B cell (primary cell): ENCODE data around the gene RARA. TPM values are rescaled to one million over a fixed set of nuclear protein-coding genes. Genes with fewer than 3 reads are reported as not detected.

Experiments
- ATAC-seq: fragments of 200-7000 bp; cut with Tn5 transposase; one replicate; pipeline ENCODE4 v1.10.0; 2021; ENCODE audit warnings: low read depth, mild to moderate bottlenecking, moderate number of reproducible peaks, moderate library complexity
- CTCF ChIA-PET: fragments of 350-600 bp; sonication (Branson Sonifier 250); formaldehyde crosslinking; loops from one replicate; lab custom pipeline; 2021; ENCODE audit warnings: antibody characterized with exemption, inconsistent platforms; lab: Charles Lee
- POLR2A ChIA-PET: fragments of 350-600 bp; sonication (Branson Sonifier 250); formaldehyde crosslinking; loops from one replicate; lab custom pipeline; 2021; ENCODE audit warnings: antibody characterized with exemption; lab: Charles Lee
- DNase-seq: peaks from one replicate; pipeline ENCODE4 v3.0.0; 2013
- H2AFZ ChIP-seq: 2 replicates; pipeline ENCODE4 v1.6.1; 2012; ENCODE audit warnings: mild to moderate bottlenecking, low read depth, low read length; ENCODE audit not compliant: insufficient read depth, poor library complexity, severe bottlenecking
- H3K27ac ChIP-seq, 2 donors: 1 replicate in 1 of 2; 2 replicates in 1 of 2; pipeline ENCODE4 v1.5.1; 2012 to 2013; ENCODE audit warnings: low read length in 2 of 2, mild to moderate bottlenecking in 2 of 2, moderate library complexity in 1 of 2
- H3K27me3 ChIP-seq, 4 experiments: fragments of 200-600 bp in 1 of 4; sonication (generic) in 1 of 4; replicated peaks in 1 of 4; 1 replicate in 2 of 4; 2 replicates in 2 of 4; pipeline versions ENCODE4 v1.6.1 to v1.7.0; 2013 to 2016; ENCODE audit warnings: low read length in 3 of 4, mild to moderate bottlenecking in 2 of 4, mixed read lengths in 1 of 4, moderate library complexity in 1 of 4; ENCODE audit not compliant: insufficient read depth in 4 of 4, control insufficient read depth in 3 of 4; ENCODE audit errors: control extremely low read depth in 1 of 4
- H3K36me3 ChIP-seq, 2 experiments: replicated peaks in 1 of 2; 1 replicate in 1 of 2; 2 replicates in 1 of 2; pipeline versions ENCODE4 v1.6.1 to v1.7.1; 2013; ENCODE audit warnings: low read length in 1 of 2; ENCODE audit not compliant: insufficient read depth in 2 of 2, control insufficient read depth in 1 of 2; ENCODE audit errors: control extremely low read depth in 1 of 2, extremely low read depth in 1 of 2
- H3K4me1 ChIP-seq, 2 donors: fragments of 200-600 bp in 1 of 2; sonication (generic) in 1 of 2; 1 replicate in 1 of 2; 2 replicates in 1 of 2; pipeline versions ENCODE4 v1.5.1 to v1.6.1; 2013 to 2017; ENCODE audit warnings: low read length in 2 of 2; ENCODE audit not compliant: control insufficient read depth in 2 of 2, insufficient read depth in 2 of 2
- H3K4me2 ChIP-seq: replicated peaks from 2 replicates; pipeline ENCODE3; 2012; ENCODE audit warnings: mild to moderate bottlenecking, low read depth, low read length; ENCODE audit not compliant: poor library complexity, severe bottlenecking
- H3K4me3 ChIP-seq, 5 experiments: fragments of 200-600 bp in 1 of 5; sonication (generic) in 1 of 5; 1 replicate in 3 of 5; 2 replicates in 2 of 5; pipeline versions ENCODE4 v1.5.1 to v1.7.0; 2011 to 2016; ENCODE audit warnings: low read length in 4 of 5, mild to moderate bottlenecking in 4 of 5, low read depth in 2 of 5, control low read depth in 1 of 5, moderate library complexity in 1 of 5; ENCODE audit not compliant: insufficient read depth in 1 of 5; ENCODE audit errors: control extremely low read depth in 1 of 5, extremely low read depth in 1 of 5
- H3K79me2 ChIP-seq: fragments of 200-600 bp; sonication (generic); one replicate; pipeline ENCODE4 v1.6.0; 2016; ENCODE audit warnings: low read length; ENCODE audit not compliant: control insufficient read depth, insufficient read depth
- H3K9ac ChIP-seq: fragments of 200-600 bp; sonication (generic); 2 replicates; pipeline ENCODE4 v1.6.1; 2017; ENCODE audit warnings: mild to moderate bottlenecking, low read length, moderate library complexity
- H3K9me3 ChIP-seq, 3 donors: one replicate each; pipeline versions ENCODE4 v1.6.1 to v1.7.1; 2013; ENCODE audit warnings: low read length in 2 of 3; ENCODE audit not compliant: control insufficient read depth in 2 of 3, insufficient read depth in 1 of 3; ENCODE audit errors: control extremely low read depth in 1 of 3
- H4K20me1 ChIP-seq: 2 replicates; pipeline ENCODE4 v1.6.0; 2012; ENCODE audit warnings: mild to moderate bottlenecking, low read length; ENCODE audit not compliant: insufficient read depth, control insufficient read depth, poor library complexity, severe bottlenecking
- H3K27ac Mint-ChIP-seq: one replicate; pipeline ENCODE4 v1.8.0; 2021; ENCODE audit warnings: mixed read lengths
- H3K27me3 Mint-ChIP-seq: one replicate; pipeline ENCODE4 v1.8.0; 2021; ENCODE audit warnings: mixed read lengths
- H3K4me1 Mint-ChIP-seq: one replicate; pipeline ENCODE4 v1.8.0; 2021; ENCODE audit warnings: mixed read lengths
- H3K4me3 Mint-ChIP-seq: one replicate; pipeline ENCODE4 v1.8.0; 2021; ENCODE audit warnings: mixed read lengths
- H3K9me3 Mint-ChIP-seq: one replicate; pipeline ENCODE4 v1.8.0; 2022; ENCODE audit warnings: mixed read lengths; ENCODE audit not compliant: insufficient read depth
- CTCF ChIP-seq: fragments of 200-600 bp; IDR thresholded peaks from one replicate; pipeline ENCODE4 v1.8.0; 2022; ENCODE audit warnings: antibody characterized with exemption, mild to moderate bottlenecking
- EZH2 ChIP-seq: IDR thresholded peaks from 2 replicates; pipeline ENCODE4 v1.6.1; 2012; ENCODE audit warnings: borderline replicate concordance, low read depth, mild to moderate bottlenecking, moderate library complexity, low read length; ENCODE audit not compliant: insufficient read depth, poor library complexity, severe bottlenecking
- WGBS: methylation state at CpG from one replicate; pipeline ENCODE4 v1.1.5; 2013; ENCODE audit warnings: missing lambda C conversion rate; ENCODE audit not compliant: insufficient coverage; 5-methylcytosine and 5-hydroxymethylcytosine counted together
- intact Hi-C: fragments of 100-400 bp; cut with micrococcal nuclease; formaldehyde crosslinking; loops from one replicate; pipeline ENCODE4 v1.10.0; 2022
- polyA plus RNA-seq: library from polyadenylated mRNA; depleted of rRNA; stranded (reverse); fragments of >200 nt; gene quantifications from 2 replicates; pipeline ENCODE4 v1.2.3, GENCODE V29; 2012
- total RNA-seq, 2 donors: library from RNA; stranded (reverse); fragments of 120-200 nt in 1 of 2; gene quantifications; 1 replicate in 1 of 2; 2 replicates in 1 of 2; pipeline versions ENCODE4 v1.2.3 to v1.2.4, GENCODE V29; 2013 to 2022

RARA gene
- total and polyA plus RNA-seq, 2 donors (not counting 1 experiment from before 2014, with no cell fraction given): 20.7 to 86.2 TPM

GRCh38 chr17:40290629-40291280, 18.2 kb upstream of the RARA start:
- ChIA-PET CTCF (interaction anchor here (1.0 to 30.5 kb wide), 11 partner anchors 9 to 277 kb away, joined by 3 to 871 read pairs (median 6); partner anchors contain the start of genes GJD3 and WIPF2), POLR2A (interaction anchor here (0.6 kb wide), 1 partner anchor 81 kb away, joined by 4 read pairs; no protein-coding TSS in a partner anchor)
- peak; percentile 58 for TF ChIP-seq CTCF
- no peak for TF ChIP-seq EZH2
- H3K4me3 Mint-ChIP-seq: no peak overlapping the region
- H3K27ac ChIP-seq: no peak overlapping the region
- H3K4me1 ChIP-seq: peaks cover 9 to 11% of the 10 kb centered on the region in 2 donors
- no peak overlapping the region for H2AFZ ChIP-seq
- DNase-seq: peak; percentile 70
- H3K4me3 ChIP-seq: no peak overlapping the region
- peak overlapping the region; percentile 5 for H3K27ac Mint-ChIP-seq
- H3K36me3 ChIP-seq: no peaks in the 10 kb centered on the region
- no peak for ATAC-seq
- peaks cover 13% of the 10 kb centered on the region for H3K4me1 Mint-ChIP-seq
- H3K27me3 Mint-ChIP-seq: no peaks in the 10 kb centered on the region
- H4K20me1 ChIP-seq: no peaks in the 10 kb centered on the region
- WGBS: 100% methylated on average over 1 of the region's 4 CpGs
- H3K9me3 Mint-ChIP-seq: no peaks in the 10 kb centered on the region
- H3K27me3 ChIP-seq: no peaks in the 10 kb centered on the region
- H3K9ac ChIP-seq: no peak overlapping the region
- intact Hi-C loops: loop anchor here (1.0 kb wide), 2 partner anchors 89 to 277 kb away; no protein-coding TSS in a partner anchor
- H3K9me3 ChIP-seq: no peaks in the 10 kb centered on the region
- no peak overlapping the region for H3K4me2 ChIP-seq
- no peaks in the 10 kb centered on the region for H3K79me2 ChIP-seq

- Histone ChIP-seq H4K20me1 (no peaks in the 10 kb centered on the region), H3K9me3 (no peaks in the 10 kb centered on the region), H3K36me3 (no peaks in the 10 kb centered on the region), H2AFZ (no peak overlapping the region), H3K27me3 (no peaks in the 10 kb centered on the region), H3K27ac (no peak overlapping the region), H3K79me2 (no peaks in the 10 kb centered on the region), H3K4me1 (peaks cover 9 to 11% of the 10 kb centered on the region in 2 donors), H3K4me3 (no peak overlapping the region), H3K4me2 (no peak overlapping the region), H3K9ac (no peak overlapping the region)
- DNase-seq (no peak), ATAC-seq (no peak)
- ChIA-PET CTCF (interaction anchor here (0.8 to 30.5 kb wide), 13 partner anchors 8 to 277 kb away, joined by 3 to 871 read pairs (median 4); partner anchors contain the start of genes CSF3, GJD3 and WIPF2), POLR2A (no interaction called here)
- TF ChIP-seq CTCF (no peak), EZH2 (no peak)
- Mint-ChIP-seq H3K27me3 (no peaks in the 10 kb centered on the region), H3K4me1 (peaks cover 13% of the 10 kb centered on the region), H3K4me3 (no peak overlapping the region), H3K27ac (no peak overlapping the region), H3K9me3 (no peaks in the 10 kb centered on the region)
- intact Hi-C loops: no loop called here
- 98% methylated on average over 2 of the region's 2 CpGs for WGBS
Observed at GRCh38 chr17:40291281-40291664, 17.7 kb upstream of the RARA start.
